KG1 (cell line): Measurements from ENCODE around the gene GSTM1.

ENCODE experiments used
- DNase-seq: peaks from one replicate; lab custom pipeline; 2025; lab: John Stamatoyannopoulos, UW

Gene GSTM1

DNA sequence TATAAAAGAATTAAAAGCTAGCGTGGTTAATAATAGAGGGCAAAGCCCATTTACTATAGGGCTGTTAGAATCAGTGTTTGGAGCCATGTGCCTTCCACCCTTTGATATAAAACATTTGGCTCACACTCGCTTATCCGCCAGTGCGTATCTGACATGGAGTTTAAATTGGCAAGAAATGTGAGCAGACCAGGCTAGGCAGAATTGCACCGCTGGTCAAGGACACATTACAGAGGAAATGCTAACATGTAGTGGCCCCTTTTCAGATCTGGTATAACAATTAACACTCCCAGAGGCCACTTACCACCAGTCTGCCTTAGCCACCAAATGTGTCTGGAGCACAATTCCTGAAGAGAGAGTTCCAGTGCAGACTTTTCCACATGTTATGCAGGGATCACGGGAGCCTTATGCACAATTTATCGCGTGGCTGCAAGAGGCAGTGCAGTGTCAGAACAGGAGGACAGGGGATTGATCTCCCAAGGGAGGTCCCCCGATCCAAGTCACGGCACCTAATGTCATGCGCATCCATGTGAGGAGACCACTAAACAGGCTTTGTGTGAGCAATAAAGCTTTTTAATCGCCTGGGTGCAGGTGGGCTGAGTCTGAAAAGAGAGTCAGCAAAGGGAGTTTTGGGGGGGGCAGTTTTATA is 39.2 kb downstream of the GSTM1 start:
- DNase-seq = no peak

DNA sequence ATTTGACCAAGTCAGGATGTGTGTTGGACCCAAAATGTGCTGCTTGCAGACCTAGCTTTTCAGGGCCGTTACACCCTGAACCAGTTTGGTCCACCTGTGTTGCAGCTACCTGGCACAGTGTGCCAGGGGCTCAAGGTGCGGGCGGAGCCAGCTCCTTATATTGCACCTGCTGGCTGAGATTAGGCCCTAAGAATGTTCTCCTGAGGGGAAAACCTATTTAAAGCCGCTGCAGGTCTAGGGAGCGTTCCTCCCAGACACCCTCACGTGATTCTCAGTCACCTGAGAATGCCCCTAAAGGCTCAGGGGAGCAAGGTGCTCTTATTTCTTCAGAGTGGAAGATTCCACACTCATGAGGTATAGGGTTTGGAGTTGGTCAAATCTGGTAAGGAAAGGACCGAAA is 41.3 kb downstream of the GSTM1 start:
- DNase-seq = no peak

DNA sequence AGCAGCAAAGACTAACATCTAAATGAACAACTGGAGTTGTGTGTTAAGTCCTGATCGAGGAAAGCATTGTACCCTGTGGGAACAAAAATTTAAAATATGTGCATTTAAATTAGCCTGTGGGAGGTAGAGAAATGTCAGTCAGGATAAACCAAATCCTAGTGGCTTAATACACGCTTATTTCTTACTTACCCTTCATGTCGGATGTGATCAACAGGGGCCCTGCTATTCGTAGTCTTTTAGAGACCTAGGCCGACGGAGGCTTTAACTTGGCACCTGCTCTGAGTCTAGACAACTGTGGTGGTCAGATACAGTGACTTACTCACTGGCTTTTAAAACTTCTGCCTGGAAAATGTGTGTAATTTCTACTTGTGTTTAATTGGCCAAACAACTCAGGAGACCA is 43.0 kb downstream of the GSTM1 start:
- no peak for DNase-seq

DNA sequence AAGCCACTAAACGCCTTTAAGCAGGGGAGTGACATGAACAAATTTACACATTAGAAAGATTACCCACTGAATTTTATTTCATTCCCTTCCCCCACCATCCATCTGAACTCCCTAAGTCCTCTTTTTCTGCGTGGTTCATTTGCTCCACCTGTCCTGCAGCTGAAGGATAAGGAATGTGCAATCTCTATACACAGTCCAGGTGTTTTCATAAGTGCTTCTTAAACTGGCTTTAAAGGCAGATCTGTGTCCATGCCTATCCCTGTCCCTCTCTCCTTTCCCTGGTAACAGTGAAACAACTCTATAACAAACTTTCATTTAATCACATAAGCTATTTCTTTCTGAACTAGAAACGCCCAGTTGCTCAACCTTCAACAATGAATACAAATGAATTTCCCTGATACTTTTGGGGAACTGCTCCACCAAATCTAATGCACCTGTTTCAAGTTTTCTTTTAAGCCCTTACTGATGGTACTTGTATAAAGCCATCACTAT is 44.8 kb downstream of the GSTM1 start:
- no peak for DNase-seq

DNA sequence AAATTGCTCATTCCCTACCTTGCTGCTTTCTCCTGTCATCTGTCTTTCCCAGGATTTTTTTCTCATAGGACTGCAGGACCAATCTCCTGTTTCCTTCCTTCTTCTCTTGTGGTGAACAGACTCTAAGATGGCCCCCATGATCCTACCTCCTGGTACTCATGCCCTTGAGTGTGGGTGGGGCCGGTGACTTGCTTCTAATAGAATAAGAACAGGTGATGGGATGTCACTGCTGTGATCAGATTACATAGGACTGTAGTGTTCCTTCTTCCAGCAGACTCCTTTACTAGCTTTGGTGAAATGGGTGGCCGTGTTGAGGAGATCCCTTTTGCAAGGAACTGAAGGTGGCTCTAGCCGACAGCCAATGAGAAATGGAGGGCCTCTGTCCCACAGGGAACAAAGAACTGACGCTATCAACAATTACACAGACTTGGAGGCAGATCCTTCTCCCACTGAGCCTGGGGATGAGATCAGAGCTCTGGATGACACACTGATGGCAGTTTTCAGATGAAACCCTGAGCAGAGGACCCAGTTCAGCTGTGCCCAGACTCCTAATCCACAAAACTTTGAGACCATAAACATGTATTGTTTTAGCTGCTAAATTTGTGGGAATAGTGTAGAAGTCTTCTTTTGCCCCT is 45.7 kb downstream of the GSTM1 start:
- DNase-seq = no peak

DNA sequence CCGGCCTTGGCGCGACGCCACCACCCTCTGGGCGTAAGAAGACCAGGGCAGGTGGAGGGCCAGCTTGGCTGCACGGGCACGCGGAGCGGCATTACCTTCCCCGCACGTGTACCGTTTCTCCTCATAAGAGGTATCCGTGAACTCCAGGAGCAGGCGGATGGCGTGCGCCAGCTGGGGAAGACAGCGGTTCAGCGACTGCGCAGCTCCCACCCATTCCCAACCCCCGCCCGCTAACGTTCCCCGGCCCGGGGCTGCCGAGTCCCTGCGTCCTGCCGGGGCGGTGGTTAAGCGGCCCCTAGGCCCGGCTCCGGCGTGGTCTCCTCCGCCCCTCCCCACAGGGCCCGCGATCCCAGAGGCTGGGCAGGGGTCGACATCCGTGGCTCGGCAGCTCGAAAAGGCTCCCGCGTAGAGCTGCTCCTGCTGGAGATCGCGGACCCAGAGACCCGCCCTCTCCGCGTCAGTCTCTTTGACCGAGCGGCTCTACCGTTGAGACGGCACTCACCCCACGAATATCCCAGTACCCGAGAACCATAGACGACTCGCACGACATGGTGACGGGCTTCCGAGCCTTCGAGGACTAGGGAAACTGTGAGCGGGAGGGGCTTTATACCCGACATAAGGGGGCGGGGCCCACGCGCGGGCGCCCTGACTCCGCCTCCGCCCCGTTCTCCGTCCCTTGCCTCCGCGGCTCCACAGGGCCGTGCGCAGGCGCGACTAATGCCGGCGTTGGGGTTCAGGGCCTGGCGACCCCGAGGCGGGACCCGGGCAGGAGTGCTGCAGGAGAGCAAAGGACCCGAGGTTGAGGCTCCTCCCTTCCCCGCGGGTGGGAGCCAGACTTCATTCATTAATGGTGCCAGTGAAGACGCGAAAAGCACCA is 52.4 kb downstream of the GSTM1 start:
- no peak for DNase-seq

DNA sequence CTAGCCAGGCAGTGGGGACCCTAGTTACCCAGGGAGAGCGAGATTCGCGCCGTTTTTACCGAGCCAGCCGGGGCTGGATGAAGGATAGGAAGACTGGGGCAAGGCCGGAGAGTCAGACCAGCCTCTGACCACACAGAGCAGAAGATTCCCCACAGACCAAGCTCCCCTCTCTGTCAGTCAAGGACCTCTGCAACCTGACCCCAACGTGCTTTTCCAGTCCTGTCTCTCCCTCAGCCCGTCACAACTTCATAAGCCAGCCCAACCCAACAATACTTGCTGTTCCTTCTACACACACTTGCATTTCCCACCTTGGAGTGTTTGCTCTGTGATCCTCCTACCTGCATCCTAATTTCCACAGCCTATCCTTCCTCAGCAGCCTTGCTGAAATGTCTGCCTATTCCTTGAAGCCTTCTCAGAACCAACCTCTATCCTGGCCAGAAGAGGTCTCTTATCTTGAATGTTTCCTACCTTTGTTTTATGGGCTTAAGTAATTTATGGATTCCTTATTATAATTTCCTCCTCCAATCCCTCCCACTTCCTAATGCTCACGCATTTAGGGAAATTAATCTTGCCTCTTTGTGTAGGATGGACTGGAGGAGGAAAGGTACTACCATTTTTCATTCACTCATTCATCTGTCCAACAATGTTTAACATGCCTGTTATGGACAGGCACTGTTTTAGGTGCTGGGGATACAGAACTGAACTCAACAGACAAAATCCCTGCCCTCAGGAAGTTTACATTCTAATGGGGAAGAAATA is 53.2 kb downstream of the GSTM1 start, which contains the start of gene GSTM3:
TSS of gene GSTM3 (minus strand) at position 424 of the 759 bp plus-strand sequence. CDS start 751 bp downstream, outside the sequence.
- no peak for DNase-seq
